Kidney glomerular epithelial cell (primary cell): ENCODE data around the gene SANBR.
"Not testable (repeated sequence)": the region's sequence is repeated elsewhere in the genome, so short reads cannot be mapped to it uniquely, and the experiment has no call there.

ENCODE experiments used
- DNase-seq: peaks from one replicate; lab custom pipeline; 2025; lab: John Stamatoyannopoulos, UW

SANBR gene

GRCh38 chr2:61065714-61066709 is at the start of gene SANBR:
TSS of gene SANBR (plus strand) at chr2:61065871. CDS start at chr2:61070351, 4,480 bp downstream.
- peak; percentile 71 for DNase-seq

GRCh38 chr2:61015976-61016375 is 49.7 kb upstream of the SANBR start:
- no peak for DNase-seq

GRCh38 chr2:61016392-61017002 is 49.2 kb upstream of the SANBR start:
- peak; percentile 31 for DNase-seq

GRCh38 chr2:61017003-61017555 is 48.6 kb upstream of the SANBR start:
- DNase-seq: peak; percentile 86

DNA sequence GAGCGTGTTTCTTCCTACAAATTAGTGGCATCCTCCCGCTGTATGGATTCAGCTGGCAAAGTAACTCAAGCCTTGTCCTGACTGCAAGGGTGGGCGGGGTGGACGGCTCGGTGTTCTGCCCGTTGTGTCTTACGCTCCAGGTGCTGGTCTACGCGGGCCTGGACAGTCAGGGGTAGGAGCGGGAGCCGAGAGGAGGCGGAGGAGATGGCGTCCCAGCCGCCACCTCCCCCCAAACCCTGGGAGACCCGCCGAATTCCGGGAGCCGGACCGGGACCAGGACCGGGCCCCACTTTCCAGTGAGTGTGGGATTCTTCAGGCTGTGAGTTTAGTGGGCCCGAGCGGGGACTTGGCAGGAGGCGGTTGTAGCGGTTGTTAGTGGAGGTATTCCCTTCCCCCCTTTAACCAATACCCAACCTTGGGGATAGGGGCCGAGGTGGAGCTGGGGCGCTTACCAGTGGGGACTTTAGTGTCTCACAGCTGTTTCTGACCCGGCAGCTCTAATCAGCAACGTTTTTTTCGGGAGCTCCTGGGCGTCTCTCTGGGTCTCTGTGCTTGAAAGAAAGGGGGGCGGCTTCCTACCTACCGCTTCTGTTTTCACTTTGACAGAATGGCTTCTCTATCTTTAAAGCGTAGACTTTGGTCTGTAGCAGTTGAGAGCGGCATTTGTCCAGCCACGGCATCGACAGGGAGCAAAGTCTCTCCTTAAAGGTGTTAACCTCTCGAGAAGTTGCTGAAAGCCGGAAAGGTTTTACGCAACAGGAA is 47.9 kb upstream of the SANBR start, which contains the start of the genes PEX13 and PUS10:
Gene PEX13 (plus strand): TSS at position 165 of the 762 bp plus-strand sequence. CDS start 40 bp downstream, at position 205.
Gene PUS10 (minus strand): TSS at position 700 of the 762 bp plus-strand sequence. CDS start 6,365 bp downstream, outside the sequence.
- DNase-seq: peak; percentile 82

DNA sequence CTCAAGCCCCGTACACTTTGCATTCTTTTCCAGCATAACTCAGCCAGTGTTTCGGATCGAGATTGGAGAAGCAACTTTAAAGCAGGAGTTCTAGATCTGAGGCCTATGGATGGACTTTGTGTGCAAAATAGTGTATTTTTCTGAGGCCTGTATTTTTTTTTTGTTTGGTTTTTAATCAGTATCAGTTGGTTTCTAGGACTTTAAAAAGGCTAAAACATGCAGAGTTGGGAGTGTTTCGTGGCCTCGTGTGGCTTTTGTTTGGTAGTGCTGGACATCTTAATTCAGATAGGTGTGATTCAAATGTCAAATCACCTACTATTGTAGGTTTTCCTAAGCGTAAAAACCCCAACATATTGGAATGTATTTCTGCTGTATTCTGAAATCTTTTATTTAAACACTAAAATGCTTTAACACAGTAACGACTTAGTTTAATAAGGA is 47.3 kb upstream of the SANBR start:
- no peak for DNase-seq

DNA sequence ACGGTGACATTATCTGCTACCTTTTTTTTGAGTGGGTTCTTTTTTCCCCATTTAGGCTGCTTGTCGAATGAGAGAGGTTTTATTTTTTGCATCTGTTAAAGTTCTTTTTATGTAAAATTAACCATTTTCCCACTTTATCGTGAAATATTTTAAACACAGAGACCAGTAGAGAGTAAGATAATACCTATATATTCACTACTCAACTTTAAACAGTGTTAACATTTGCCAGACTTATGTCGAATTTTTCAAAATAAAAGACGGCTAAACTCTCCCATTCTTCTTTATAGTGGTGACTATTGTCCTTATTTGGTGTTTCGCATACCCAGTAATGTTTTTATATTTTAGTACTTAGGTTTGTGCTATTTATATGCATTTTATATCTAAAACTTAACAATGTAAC is 46.9 kb upstream of the SANBR start:
- no peak for DNase-seq

- DNase-seq: no peak
Observed at GRCh38 chr2:61021228-61021660, 44.4 kb upstream of the SANBR start.

DNA sequence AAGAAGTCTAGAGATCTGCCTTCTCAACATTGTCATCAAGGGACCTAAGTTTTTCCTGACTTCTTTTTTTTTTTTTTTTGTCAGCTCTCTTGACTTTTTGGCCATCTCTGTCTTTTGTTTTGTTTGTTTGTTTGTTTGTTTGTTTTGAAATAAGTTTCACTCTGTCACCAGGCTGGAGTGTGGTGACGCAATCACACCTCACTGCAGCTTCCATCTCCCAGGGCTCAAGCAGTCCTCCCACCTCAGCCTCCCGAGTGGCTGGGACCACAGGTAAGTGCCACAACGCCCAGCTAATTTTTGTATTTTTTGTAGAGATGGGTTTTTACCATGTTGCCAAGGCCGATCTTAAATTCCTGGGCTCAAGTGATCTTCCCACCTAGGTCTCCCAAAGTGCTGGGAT is 42.0 kb upstream of the SANBR start:
- no peak for DNase-seq

- no peak for DNase-seq
Observed at GRCh38 chr2:61029533-61029932, 36.1 kb upstream of the SANBR start.

DNA sequence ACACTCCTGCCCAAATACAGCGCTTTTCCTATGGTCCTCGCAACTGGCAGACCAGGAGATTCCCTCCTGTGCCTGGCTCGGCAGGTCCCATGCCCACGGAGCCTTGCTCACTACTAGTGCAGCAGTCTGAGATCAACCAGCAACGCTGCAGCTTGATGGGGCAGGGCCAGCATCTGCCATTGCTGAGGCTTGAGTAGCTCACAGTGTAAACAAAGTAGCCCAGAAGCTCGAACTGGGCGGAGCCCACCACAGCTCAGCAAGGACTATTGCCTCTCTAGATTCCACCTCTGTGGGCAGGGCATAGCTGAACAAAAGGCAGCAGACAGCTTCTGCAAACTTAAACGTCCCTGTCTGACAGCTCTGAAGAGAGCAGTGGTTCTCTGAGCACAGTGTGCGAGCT is 31.1 kb upstream of the SANBR start:
- not testable (repeated sequence) for DNase-seq

DNA sequence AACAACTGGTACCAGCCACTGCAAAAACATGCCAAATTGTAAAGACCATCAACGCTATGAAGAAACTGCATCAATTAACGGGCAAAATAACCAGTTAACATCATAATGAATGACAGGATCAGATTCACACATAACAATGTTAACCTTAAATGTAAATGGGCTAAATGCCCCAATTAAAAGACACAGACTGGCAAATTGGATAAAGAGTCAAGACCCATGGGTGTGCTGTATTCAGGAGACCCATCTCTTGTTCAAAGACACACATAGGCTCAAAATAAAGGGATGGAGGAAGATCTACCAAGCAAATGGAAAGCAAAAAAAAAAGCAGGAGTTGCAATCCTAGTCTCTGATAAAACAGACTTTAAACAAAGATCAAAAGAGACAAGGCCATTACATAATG is 29.0 kb upstream of the SANBR start:
- not testable (repeated sequence) for DNase-seq

DNA sequence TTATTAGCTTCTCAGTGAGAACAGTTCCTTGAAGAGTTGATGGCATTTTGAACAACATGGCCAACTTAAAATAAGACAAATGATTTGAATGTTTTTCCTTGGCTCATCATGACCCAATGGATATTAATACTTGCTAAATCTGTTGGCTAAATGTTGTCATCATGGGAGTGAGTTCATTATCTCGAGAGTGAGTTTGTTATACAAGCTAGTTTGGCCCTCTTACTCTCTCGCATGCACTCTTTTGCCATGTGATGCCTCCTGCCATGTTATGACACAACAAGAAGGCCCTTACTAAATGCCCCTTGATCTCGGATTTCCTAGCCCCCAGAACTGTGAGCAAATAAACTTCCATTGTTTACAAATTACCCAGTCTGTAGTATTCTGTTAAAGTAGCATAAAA is 22.9 kb upstream of the SANBR start:
- DNase-seq: no peak

- no peak for DNase-seq
Observed at GRCh38 chr2:61044636-61045035, 21.0 kb upstream of the SANBR start.

- DNase-seq: no peak
Observed at GRCh38 chr2:61045226-61045625, 20.4 kb upstream of the SANBR start.

DNA sequence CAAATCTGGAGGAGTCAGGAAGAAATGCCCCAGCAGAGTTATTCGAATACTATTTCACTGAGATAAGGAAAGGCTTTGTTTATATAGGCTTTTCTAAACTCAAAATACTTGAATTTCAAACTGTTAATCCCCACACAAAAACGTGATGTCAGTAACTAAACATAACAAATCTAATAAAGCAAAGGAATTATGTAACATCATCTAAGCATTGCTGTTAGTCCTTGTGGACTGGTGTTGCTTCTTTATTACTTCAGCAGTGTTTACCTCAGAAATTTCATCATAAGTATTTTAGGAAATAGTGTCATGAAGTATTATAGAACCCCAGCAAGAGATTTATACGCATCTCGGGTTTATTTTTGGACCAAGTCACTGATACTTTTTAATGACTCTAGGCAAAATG is 19.7 kb upstream of the SANBR start:
- DNase-seq: no peak

GRCh38 chr2:61055557-61055956 is 10.1 kb upstream of the SANBR start:
- DNase-seq: no peak

- no peak for DNase-seq
Observed at GRCh38 chr2:61057562-61057961, 8.1 kb upstream of the SANBR start.

- DNase-seq: no peak
Observed at GRCh38 chr2:61059382-61059781, 6.3 kb upstream of the SANBR start.

DNA sequence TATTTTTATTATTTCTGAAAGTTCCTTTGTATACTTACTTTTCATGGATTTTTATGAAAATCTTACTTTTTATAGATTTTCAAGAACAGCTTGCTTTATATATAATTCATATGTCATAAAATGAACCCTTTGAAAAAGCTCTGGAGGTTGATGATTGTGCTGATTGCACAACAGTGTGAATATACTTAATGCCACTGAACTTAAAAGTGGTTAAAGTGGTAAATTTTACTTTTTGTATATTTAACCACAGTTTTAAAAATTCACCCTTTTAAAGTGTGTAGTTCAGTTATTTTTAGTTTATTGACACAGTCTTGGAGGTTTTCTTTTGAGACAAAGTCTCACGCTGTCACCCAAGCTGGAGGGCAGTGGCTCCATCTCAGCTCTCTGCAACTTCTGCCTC is 8.4 kb downstream of the SANBR start:
- DNase-seq: no peak

GRCh38 chr2:61085883-61086282 is 20.2 kb downstream of the SANBR start:
- DNase-seq: no peak

- no peak for DNase-seq
Observed at GRCh38 chr2:61089797-61090196, 24.1 kb downstream of the SANBR start.
